Stomach (tissue), 9 donors: Measurements from ENCODE around the gene CREB5. TPM values are rescaled to one million over a fixed set of nuclear protein-coding genes. Genes with fewer than 3 reads are reported as not detected.

Experiments used
- DNase-seq, 2 donors: peaks; one replicate each; pipeline versions ENCODE4 v3.0.0 to v3.0.0-alpha.2; 2013 to 2019
- H3K27ac ChIP-seq, 5 donors: fragments of 200-600 bp in 4 of 5; sonication (generic) in 4 of 5; one replicate each; pipeline ENCODE4 v1.5.1; 2013 to 2019; ENCODE audit warnings: mild to moderate bottlenecking in 1 of 5, moderate library complexity in 1 of 5
- H3K27me3 ChIP-seq, 3 donors: fragments of 200-600 bp; sonication (generic); one replicate each; pipeline ENCODE4 v1.5.1; 2017 to 2019; ENCODE audit warnings: mixed run types in 1 of 3
- H3K36me3 ChIP-seq, 4 donors: fragments of 200-600 bp; sonication (generic); 1 replicate in 3 of 4; 2 replicates in 1 of 4; pipeline ENCODE4 v1.5.1; 2016 to 2019
- H3K4me1 ChIP-seq, 4 donors: fragments of 200-600 bp; sonication (generic); one replicate each; pipeline ENCODE4 v1.5.1; 2016 to 2019
- H3K4me3 ChIP-seq, 4 donors: fragments of 200-600 bp; sonication (generic) in 3 of 4; one replicate each; pipeline ENCODE4 v1.5.1; 2016 to 2019; ENCODE audit warnings: mild to moderate bottlenecking in 1 of 4
- H3K9me3 ChIP-seq, 4 donors: fragments of 200-600 bp; sonication (generic); one replicate each; pipeline ENCODE4 v1.5.1; 2016 to 2019
- CTCF ChIP-seq, 7 experiments: fragments of 450-650 bp in 4 of 7; fragments of 200-600 bp in 3 of 7; sonication (generic) in 3 of 7; IDR thresholded peaks; one replicate each; pipeline ENCODE4 v1.5.1; 2016 to 2019; ENCODE audit warnings: antibody characterized with exemption in 7 of 7, control low read depth in 2 of 7, mild to moderate bottlenecking in 1 of 7
- EP300 ChIP-seq: sonication (generic); formaldehyde crosslinking; IDR thresholded peaks from one replicate; pipeline ENCODE4 v1.6.1; 2017; ENCODE audit warnings: antibody characterized with exemption
- POLR2A ChIP-seq, 4 donors: fragments of 450-650 bp; IDR thresholded peaks; one replicate each; pipeline ENCODE4 v1.6.1; 2016; ENCODE audit warnings: antibody characterized with exemption in 4 of 4, control low read depth in 2 of 4, mild to moderate bottlenecking in 1 of 4, moderate library complexity in 1 of 4
- POLR2AphosphoS5 ChIP-seq, 3 donors: sonication (generic); formaldehyde crosslinking; IDR thresholded peaks; one replicate each; pipeline ENCODE4 v1.6.1; 2016; ENCODE audit warnings: antibody characterized with exemption in 3 of 3
- WGBS, 5 donors: extraction: QIAGEN DNeasy Blood & Tissue Kit in 3 of 5; methylation state at CpG; one replicate each; pipeline versions ENCODE4 v1.1.5 to v1.1.7; 2013 to 2018; 5-methylcytosine and 5-hydroxymethylcytosine counted together
- intact Hi-C: fragments of 100-400 bp; cut with DNase I; formaldehyde crosslinking; loops from one replicate; pipeline ENCODE4 v1.15.1; 2023; ENCODE audit warnings: low total_unique reads
- polyA plus RNA-seq, 3 donors: library from polyadenylated mRNA; stranded (reverse); fragments of 200-250 nt; gene quantifications; one replicate each; pipeline ENCODE4 v1.2.3, GENCODE V29; 2013
- total RNA-seq, 5 donors: library from RNA; depleted of rRNA; stranded (reverse); fragments of >200 nt; gene quantifications; one replicate each; pipeline versions ENCODE4 v1.1.0 to v1.2.3, GENCODE V29; 2014 to 2016
- donor health status: healthy with polysubstance abuse.
- donor health status: Bipolar disorder and iron deficiency.
- donor health status: healthy.

The CREB5 gene
- total and polyA plus RNA-seq, 8 donors, result 0.68 to 30.3 (median 1.5) TPM; not detected in 1

GRCh38 chr7:28729281-28729680 lies 317.0 kb downstream of the CREB5 start:
- Histone ChIP-seq H3K9me3 (no peaks in the 10 kb centered on the region), H3K4me3 (no peak overlapping the region), H3K27ac (no peak overlapping the region), H3K27me3 (no peaks in the 10 kb centered on the region), H3K4me1 (peaks cover 0 to 33% (median 10%) of the 10 kb centered on the region in 4 donors), H3K36me3 (no peaks in the 10 kb centered on the region)
- TF ChIP-seq POLR2AphosphoS5 (IDR thresholded peaks at IDR 0.05), result no peak
- no peak for TF ChIP-seq EP300
- no peak for TF ChIP-seq POLR2A (IDR thresholded peaks at IDR 0.05)
- no peak for TF ChIP-seq CTCF (IDR thresholded peaks at IDR 0.05)
- intact Hi-C loops, result no loop called here
- DNase-seq, result peak in 1 of 2 donors; percentile 46
- 29 to 54% (median 46%) methylated on average over 8 of the region's 8 CpGs for WGBS, 5 donors

- H3K27me3 ChIP-seq, result no peaks in the 10 kb centered on the region
- no peak for DNase-seq
- H3K27ac ChIP-seq, result no peak overlapping the region
- peaks cover 0 to 33% (median 10%) of the 10 kb centered on the region in 4 donors for H3K4me1 ChIP-seq
- no peak overlapping the region for H3K4me3 ChIP-seq
- no peaks in the 10 kb centered on the region for H3K9me3 ChIP-seq
- TF ChIP-seq POLR2A (IDR thresholded peaks at IDR 0.05) (no peak), CTCF (IDR thresholded peaks at IDR 0.05) (no peak)
- H3K36me3 ChIP-seq, result no peaks in the 10 kb centered on the region
- WGBS, 5 donors, result 73 to 78% (median 74%) methylated on average over 3 of the region's 3 CpGs
- intact Hi-C loops, result no loop called here
These were observed 317.4 kb downstream of the CREB5 start for GRCh38 chr7:28729727-28730126.

GRCh38 chr7:28731092-28731658 lies 318.9 kb downstream of the CREB5 start:
- intact Hi-C loops, result no loop called here
- H3K27ac ChIP-seq, result peak overlapping the region in 1 of 5 donors; percentile 23
- DNase-seq, result no peak
- no peaks in the 10 kb centered on the region for H3K9me3 ChIP-seq
- no peak overlapping the region for H3K4me3 ChIP-seq
- no peaks in the 10 kb centered on the region for H3K36me3 ChIP-seq
- WGBS, 5 donors, result 58 to 84% (median 69%) methylated on average over 5 of the region's 5 CpGs
- peaks cover 0 to 19% (median 3%) of the 10 kb centered on the region in 4 donors for H3K4me1 ChIP-seq
- no peak for TF ChIP-seq POLR2AphosphoS5 (IDR thresholded peaks at IDR 0.05)
- no peak for TF ChIP-seq CTCF (IDR thresholded peaks at IDR 0.05)
- TF ChIP-seq POLR2A (IDR thresholded peaks at IDR 0.05), result no peak
- TF ChIP-seq EP300, result no peak
- H3K27me3 ChIP-seq, result no peaks in the 10 kb centered on the region

GRCh38 chr7:28732071-28732869 lies 320.0 kb downstream of the CREB5 start:
- Histone ChIP-seq H3K9me3 (no peaks in the 10 kb centered on the region), H3K36me3 (no peaks in the 10 kb centered on the region), H3K27me3 (no peaks in the 10 kb centered on the region), H3K27ac (peak overlapping the region in 3 of 5 donors; percentile 4 to 23 (median 7)), H3K4me1 (peaks cover 0 to 19% (median 0%) of the 10 kb centered on the region in 4 donors), H3K4me3 (no peak overlapping the region)
- 54 to 61% (median 55%) methylated on average over 11 of the region's 11 CpGs for WGBS, 5 donors
- no peak for TF ChIP-seq POLR2A (IDR thresholded peaks at IDR 0.05)
- no peak for TF ChIP-seq EP300
- no peak for TF ChIP-seq CTCF (IDR thresholded peaks at IDR 0.05)
- no peak for TF ChIP-seq POLR2AphosphoS5 (IDR thresholded peaks at IDR 0.05)
- intact Hi-C loops, result no loop called here
- DNase-seq, result peak in 1 of 2 donors; percentile 82
